Loucy (cell line): ENCODE results near the gene OR4F15.
"Not testable (repeated sequence)": the region's sequence is repeated elsewhere in the genome, so short reads cannot be mapped to it uniquely, and the experiment has no call there.

ENCODE experiments used
- H2AFZ ChIP-seq: fragments of 200-600 bp; sonication (generic); 2 replicates; pipeline ENCODE4 v1.6.0; 2016; ENCODE audit warnings: antibody characterized with exemption, mild to moderate bottlenecking, low read length, moderate library complexity
- H3F3A ChIP-seq: fragments of 200-600 bp; 2 replicates; pipeline ENCODE4 v1.6.0; 2016; ENCODE audit warnings: antibody characterized with exemption, low read depth, mild to moderate bottlenecking
- H3K27me3 ChIP-seq: fragments of 200-600 bp; sonication (generic); 2 replicates; pipeline ENCODE4 v1.6.1; 2014; ENCODE audit warnings: low read length, mild to moderate bottlenecking; ENCODE audit not compliant: insufficient read depth, poor library complexity, severe bottlenecking
- H3K36me3 ChIP-seq: fragments of 200-600 bp; sonication (generic); 2 replicates; pipeline ENCODE4 v1.6.1; 2016; ENCODE audit warnings: low read length; ENCODE audit not compliant: insufficient read depth
- H3K4me1 ChIP-seq: fragments of 200-600 bp; sonication (generic); 2 replicates; pipeline ENCODE4 v1.5.1; 2014; ENCODE audit warnings: low read length, mild to moderate bottlenecking; ENCODE audit not compliant: insufficient read depth, poor library complexity, severe bottlenecking
- H3K4me2 ChIP-seq: fragments of 200-600 bp; sonication (generic); 2 replicates; pipeline ENCODE4 v1.6.0; 2014; ENCODE audit warnings: antibody characterized with exemption, low read length, low read depth, mild to moderate bottlenecking; ENCODE audit not compliant: poor library complexity, severe bottlenecking
- H3K4me3 ChIP-seq: fragments of 200-600 bp; sonication (generic); 2 replicates; pipeline ENCODE4 v1.5.1; 2014; ENCODE audit warnings: low read length, mild to moderate bottlenecking, mixed read lengths; ENCODE audit not compliant: poor library complexity, severe bottlenecking
- H3K79me2 ChIP-seq: fragments of 200-600 bp; sonication (generic); 2 replicates; pipeline ENCODE4 v1.6.1; 2014; ENCODE audit warnings: low read length; ENCODE audit not compliant: insufficient read depth
- H3K9ac ChIP-seq: fragments of 200-600 bp; sonication (generic); 2 replicates; pipeline ENCODE4 v1.6.0; 2014; ENCODE audit warnings: mild to moderate bottlenecking, low read depth, low read length, moderate library complexity; ENCODE audit not compliant: poor library complexity, severe bottlenecking
- H3K9me2 ChIP-seq: fragments of 200-600 bp; sonication (generic); replicated peaks from 2 replicates; pipeline ENCODE4 v1.6.1; 2016; ENCODE audit warnings: low read depth, low read length, mixed read lengths
- H3K9me3 ChIP-seq: fragments of 200-600 bp; sonication (generic); 2 replicates; pipeline ENCODE4 v1.6.1; 2014; ENCODE audit warnings: mild to moderate bottlenecking, antibody characterized with exemption, low read length, low read depth; ENCODE audit not compliant: insufficient read depth
- H4K20me1 ChIP-seq: fragments of 200-600 bp; sonication (generic); 2 replicates; pipeline ENCODE4 v1.6.0; 2014; ENCODE audit warnings: antibody characterized with exemption, low read length, mild to moderate bottlenecking; ENCODE audit not compliant: insufficient read depth, poor library complexity, severe bottlenecking
- EZH2phosphoT487 ChIP-seq: fragments of 200-600 bp; IDR thresholded peaks from 2 replicates; pipeline ENCODE4 v1.6.1; 2018; ENCODE audit warnings: antibody characterized with exemption, mild to moderate bottlenecking, moderate library complexity, borderline replicate concordance
- TF ChIP-seq, protein P1 (sequence below): fragments of 200-600 bp; sonication (generic); conservative IDR thresholded peaks from 2 replicates; pipeline ENCODE4 v1.5.1; 2014; ENCODE audit warnings: mild to moderate bottlenecking, antibody characterized with exemption, low read length

The OR4F15 gene

DNA sequence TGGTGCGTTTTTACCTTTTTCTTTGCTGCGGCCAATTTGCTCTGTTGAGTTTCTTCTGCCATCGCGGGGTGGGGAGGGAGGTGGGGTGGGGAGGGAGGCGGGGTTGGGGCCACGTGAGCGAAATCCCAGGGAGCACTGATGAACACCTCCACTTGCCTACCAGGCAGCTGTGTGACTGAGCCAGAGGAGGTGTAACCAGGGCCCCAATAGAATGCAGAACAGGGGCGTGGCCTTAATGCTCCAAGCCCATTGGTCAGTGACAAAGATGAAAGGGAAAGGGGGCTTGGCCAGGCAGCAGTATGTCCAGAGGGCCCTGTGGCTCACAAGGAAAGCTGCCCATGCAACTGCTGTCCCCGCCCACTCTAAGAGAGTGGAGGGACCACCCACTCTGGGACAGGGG lies 30.1 kb upstream of the OR4F15 start:
- Histone ChIP-seq H3K4me1 (no peaks in the 10 kb centered on the region), H3K4me2 (no peak overlapping the region), H3K4me3 (no peak overlapping the region), H3F3A (no peaks in the 10 kb centered on the region), H3K27me3 (no peaks in the 10 kb centered on the region), H3K9me2 (no peaks in the 10 kb centered on the region), H3K36me3 (no peaks in the 10 kb centered on the region), H2AFZ (no peak overlapping the region), H3K9me3 (no peaks in the 10 kb centered on the region; the same call in 1 of the 2 replicates), H3K79me2 (no peaks in the 10 kb centered on the region), H4K20me1 (no peaks in the 10 kb centered on the region), H3K9ac (no peak overlapping the region)
- TF ChIP-seq, protein P1, sequence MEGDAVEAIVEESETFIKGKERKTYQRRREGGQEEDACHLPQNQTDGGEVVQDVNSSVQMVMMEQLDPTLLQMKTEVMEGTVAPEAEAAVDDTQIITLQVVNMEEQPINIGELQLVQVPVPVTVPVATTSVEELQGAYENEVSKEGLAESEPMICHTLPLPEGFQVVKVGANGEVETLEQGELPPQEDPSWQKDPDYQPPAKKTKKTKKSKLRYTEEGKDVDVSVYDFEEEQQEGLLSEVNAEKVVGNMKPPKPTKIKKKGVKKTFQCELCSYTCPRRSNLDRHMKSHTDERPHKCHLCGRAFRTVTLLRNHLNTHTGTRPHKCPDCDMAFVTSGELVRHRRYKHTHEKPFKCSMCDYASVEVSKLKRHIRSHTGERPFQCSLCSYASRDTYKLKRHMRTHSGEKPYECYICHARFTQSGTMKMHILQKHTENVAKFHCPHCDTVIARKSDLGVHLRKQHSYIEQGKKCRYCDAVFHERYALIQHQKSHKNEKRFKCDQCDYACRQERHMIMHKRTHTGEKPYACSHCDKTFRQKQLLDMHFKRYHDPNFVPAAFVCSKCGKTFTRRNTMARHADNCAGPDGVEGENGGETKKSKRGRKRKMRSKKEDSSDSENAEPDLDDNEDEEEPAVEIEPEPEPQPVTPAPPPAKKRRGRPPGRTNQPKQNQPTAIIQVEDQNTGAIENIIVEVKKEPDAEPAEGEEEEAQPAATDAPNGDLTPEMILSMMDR, result no peak
- no peak for TF ChIP-seq EZH2phosphoT487

DNA sequence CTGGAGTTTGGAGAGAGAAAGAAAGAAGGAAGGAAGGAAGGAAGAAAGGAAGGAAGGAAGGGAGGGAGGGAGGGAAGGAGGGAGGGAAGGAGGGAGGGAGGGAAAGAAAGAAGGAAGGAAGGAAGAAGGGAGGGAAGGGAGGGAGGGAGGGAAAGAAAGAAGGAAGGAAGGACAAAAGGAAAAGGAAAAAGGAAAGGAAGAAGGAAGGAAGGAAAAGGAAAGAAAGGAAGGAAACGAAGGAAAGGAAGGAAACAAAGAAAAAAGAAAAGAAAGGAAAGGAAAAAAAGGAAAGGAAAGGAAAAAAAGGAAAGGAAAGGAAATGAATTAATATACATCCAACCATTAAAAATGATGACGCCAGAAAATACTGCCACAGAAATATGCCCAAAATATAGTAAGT lies 27.4 kb upstream of the OR4F15 start:
- Histone ChIP-seq H3F3A (no peaks in the 10 kb centered on the region), H3K4me1 (no peaks in the 10 kb centered on the region), H4K20me1 (no peaks in the 10 kb centered on the region), H3K9me3 (no peaks in the 10 kb centered on the region), H3K4me2 (no peak overlapping the region), H3K27me3 (no peaks in the 10 kb centered on the region), H3K9me2 (no peaks in the 10 kb centered on the region), H2AFZ (no peak overlapping the region), H3K4me3 (no peak overlapping the region), H3K79me2 (no peaks in the 10 kb centered on the region), H3K36me3 (no peaks in the 10 kb centered on the region), H3K9ac (no peak overlapping the region)
- TF ChIP-seq, protein P1, result no peak
- no peak for TF ChIP-seq EZH2phosphoT487

DNA sequence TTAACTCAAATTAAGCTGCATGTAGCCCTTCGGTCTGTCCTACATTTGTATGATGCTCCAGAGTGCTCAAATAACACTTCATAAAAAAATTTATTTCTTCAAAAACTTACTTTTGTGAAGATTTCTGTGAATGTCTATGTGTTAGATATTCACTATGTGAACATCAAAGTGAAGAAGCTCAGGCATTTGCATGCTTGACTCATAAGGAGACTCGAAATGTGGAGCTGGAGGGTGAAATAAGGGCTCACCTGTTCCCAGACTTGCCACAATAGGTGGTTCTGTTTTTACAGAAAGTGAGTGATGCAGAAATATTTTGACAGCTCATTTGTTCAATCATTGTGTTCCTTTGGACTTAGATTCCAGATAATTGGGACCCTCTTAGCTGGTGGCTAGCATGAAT lies 25.6 kb upstream of the OR4F15 start:
- not testable (repeated sequence) for H3K4me3 ChIP-seq, H3K4me1 ChIP-seq, H3K79me2 ChIP-seq, H4K20me1 ChIP-seq, H3K9me3 ChIP-seq, H3K27me3 ChIP-seq, H3K9ac ChIP-seq, H2AFZ ChIP-seq, H3F3A ChIP-seq, H3K4me2 ChIP-seq, H3K36me3 ChIP-seq, H3K9me2 ChIP-seq

DNA sequence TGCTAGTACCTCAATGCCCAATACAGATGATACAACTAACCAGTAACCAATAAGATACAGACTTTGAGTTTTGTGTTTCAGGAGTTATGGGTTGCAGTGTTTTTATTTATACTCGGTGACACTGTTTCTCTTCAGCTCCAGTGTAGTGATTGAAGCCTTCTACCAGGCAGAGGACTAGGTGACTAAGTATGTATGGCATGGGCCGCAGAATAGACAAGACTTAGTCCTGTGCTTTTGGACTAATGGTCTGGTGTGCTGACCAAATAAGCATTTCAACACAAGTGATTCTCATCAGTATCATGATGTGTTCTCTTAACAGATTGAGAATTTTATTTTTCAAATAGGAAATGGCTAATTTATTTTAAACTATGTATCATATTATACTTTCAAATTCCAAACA lies 24.0 kb upstream of the OR4F15 start:
- H3F3A ChIP-seq, H3K36me3 ChIP-seq, H3K4me1 ChIP-seq, H3K79me2 ChIP-seq, H3K9me2 ChIP-seq, H4K20me1 ChIP-seq, H3K4me2 ChIP-seq, H3K27me3 ChIP-seq, H3K9me3 ChIP-seq, H3K9ac ChIP-seq, H3K4me3 ChIP-seq, H2AFZ ChIP-seq: not testable (repeated sequence)

DNA sequence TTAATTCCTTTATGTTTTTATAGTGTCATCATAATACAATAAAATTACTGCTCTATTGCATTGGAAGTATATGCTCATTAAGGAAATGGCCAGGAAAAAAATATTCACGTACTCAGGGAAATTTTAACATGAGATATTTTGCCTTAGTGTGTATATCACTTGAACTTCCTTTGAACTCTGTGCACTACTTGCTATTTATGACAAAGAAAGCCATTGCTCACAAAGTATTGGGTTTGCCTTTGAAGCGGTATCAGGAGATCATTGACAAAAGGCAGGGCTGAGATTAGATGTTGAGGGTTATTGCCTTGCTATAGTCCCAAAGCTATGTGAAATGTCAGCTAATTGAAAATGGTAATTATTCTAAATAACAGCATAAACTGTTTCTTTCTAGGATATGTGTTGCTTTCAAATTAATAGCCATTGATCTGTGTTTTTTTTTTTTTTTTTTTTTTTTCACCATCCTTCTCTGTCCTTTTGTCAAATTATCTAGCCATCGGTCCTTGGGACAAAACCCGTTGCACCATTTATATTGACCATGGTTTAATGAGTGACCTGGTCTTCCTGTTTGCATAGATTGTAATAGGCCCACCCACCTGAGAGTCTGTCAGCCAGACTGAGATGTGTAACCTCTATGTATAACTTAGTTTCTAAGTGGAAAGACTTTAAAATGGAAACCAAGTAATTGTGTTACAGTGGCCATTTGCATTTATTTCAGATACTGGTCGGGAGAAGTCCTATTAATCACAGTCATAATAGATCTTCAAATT lies 23.3 kb upstream of the OR4F15 start:
- H4K20me1 ChIP-seq, H3K9ac ChIP-seq, H3K4me2 ChIP-seq, H3K36me3 ChIP-seq, H3K4me3 ChIP-seq, H3K4me1 ChIP-seq, H3K9me2 ChIP-seq, H3K9me3 ChIP-seq, H2AFZ ChIP-seq, H3K79me2 ChIP-seq, H3K27me3 ChIP-seq, H3F3A ChIP-seq: not testable (repeated sequence)

DNA sequence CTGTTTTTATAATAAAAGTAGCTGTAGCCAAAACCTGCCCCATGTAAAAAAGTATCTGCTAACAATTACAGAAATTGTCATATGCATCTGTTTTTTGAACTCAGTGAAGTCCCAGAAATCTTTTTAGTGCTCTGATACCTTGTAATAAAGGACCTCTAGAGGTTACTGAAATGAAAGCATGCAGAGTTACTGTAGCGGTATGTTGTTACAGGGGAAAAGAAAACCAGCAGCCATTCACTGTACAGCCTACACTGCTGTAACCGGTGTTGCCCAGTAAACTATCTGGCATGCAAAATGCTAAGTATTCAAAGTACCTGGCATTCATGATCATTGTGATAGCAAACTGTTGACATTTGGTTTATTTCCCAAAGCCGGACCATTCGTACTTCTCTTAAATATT lies 21.3 kb upstream of the OR4F15 start:
- H4K20me1 ChIP-seq, H2AFZ ChIP-seq, H3K36me3 ChIP-seq, H3K27me3 ChIP-seq, H3K9me3 ChIP-seq, H3K79me2 ChIP-seq, H3K9me2 ChIP-seq, H3F3A ChIP-seq, H3K4me3 ChIP-seq, H3K4me2 ChIP-seq, H3K9ac ChIP-seq, H3K4me1 ChIP-seq: not testable (repeated sequence)
